Smooth muscle cell (in vitro differentiated cells): ENCODE data around the gene WAC. TPM values are rescaled to one million over a fixed set of nuclear protein-coding genes. Genes with fewer than 3 reads are reported as not detected.
"Not testable (repeated sequence)": the region's sequence is repeated elsewhere in the genome, so short reads cannot be mapped to it uniquely, and the experiment has no call there.

Experiments used
- DNase-seq: peaks from one replicate; lab custom pipeline; 2025; ENCODE audit not compliant: unreplicated experiment; lab: John Stamatoyannopoulos, UW
- H2AFZ ChIP-seq: fragments of 200-600 bp; sonication (generic); 2 replicates; pipeline ENCODE4 v1.6.0; 2016; ENCODE audit warnings: antibody characterized with exemption, low read depth, mild to moderate bottlenecking
- H3F3A ChIP-seq: fragments of 200-600 bp; sonication (generic); 2 replicates; pipeline ENCODE4 v1.6.0; 2017; ENCODE audit warnings: antibody characterized with exemption, low read depth
- H3K27ac ChIP-seq: fragments of 200-600 bp; sonication (generic); 2 replicates; pipeline ENCODE4 v1.5.1; 2016; ENCODE audit warnings: low read depth, mild to moderate bottlenecking
- H3K27me3 ChIP-seq: fragments of 200-600 bp; sonication (generic); 2 replicates; pipeline ENCODE4 v1.6.1; 2016; ENCODE audit warnings: low read depth, mild to moderate bottlenecking
- H3K36me3 ChIP-seq: fragments of 200-600 bp; sonication (generic); 2 replicates; pipeline ENCODE4 v1.5.1; 2016; ENCODE audit warnings: low read depth
- H3K4me1 ChIP-seq: fragments of 200-600 bp; sonication (generic); 2 replicates; pipeline ENCODE4 v1.5.1; 2016; ENCODE audit warnings: low read depth
- H3K4me2 ChIP-seq: fragments of 200-600 bp; sonication (generic); 2 replicates; pipeline ENCODE4 v1.6.0; 2016; ENCODE audit warnings: mild to moderate bottlenecking
- H3K4me3 ChIP-seq: fragments of 200-600 bp; sonication (generic); 2 replicates; pipeline ENCODE4 v1.5.1; 2016; ENCODE audit warnings: mild to moderate bottlenecking
- H3K79me2 ChIP-seq: fragments of 200-600 bp; sonication (generic); 2 replicates; pipeline ENCODE4 v1.6.0; 2016; ENCODE audit warnings: low read depth, mild to moderate bottlenecking
- H3K9ac ChIP-seq: fragments of 200-600 bp; sonication (generic); 2 replicates; pipeline ENCODE4 v1.6.0; 2016; ENCODE audit warnings: low read depth
- H3K9me3 ChIP-seq: fragments of 200-600 bp; sonication (generic); replicated peaks from 2 replicates; pipeline ENCODE4 v1.5.1; 2016; ENCODE audit warnings: low read depth
- H4K20me1 ChIP-seq: fragments of 200-600 bp; sonication (generic); 2 replicates; pipeline ENCODE4 v1.6.0; 2016; ENCODE audit warnings: low read depth
- CTCF ChIP-seq: fragments of 200-600 bp; sonication (generic); IDR thresholded peaks from 2 replicates; pipeline ENCODE4 v1.5.1; 2017; ENCODE audit warnings: borderline replicate concordance, mild to moderate bottlenecking, antibody characterized with exemption; ENCODE audit not compliant: insufficient read depth, poor library complexity, severe bottlenecking
- WGBS: methylation state at CpG from one replicate; pipeline ENCODE4 v1.1.7; 2016; ENCODE audit warnings: low lambda C conversion rate; 5-methylcytosine and 5-hydroxymethylcytosine counted together
- polyA plus RNA-seq: library from polyadenylated mRNA; unstranded; fragments of >200 nt; fragmentation: Nextera tagmentation; extraction: Ambion mirVana; gene quantifications from 2 replicates; pipeline ENCODE4 v1.2.1, GENCODE V29; 2016
- total RNA-seq: library from RNA; depleted of rRNA; stranded (reverse); fragments of >200 nt; gene quantifications from 2 replicates; pipeline ENCODE4 v1.2.3, GENCODE V29; 2014

The WAC gene
- total and polyA plus RNA-seq, 2 experiments from 2014 or later: 52.2 to 97.5 TPM

GRCh38 chr10:28496481-28496961 is 36.4 kb upstream of the WAC start:
- H3K9me3 ChIP-seq: no peaks in the 10 kb centered on the region
- H3K79me2 ChIP-seq: no peaks in the 10 kb centered on the region
- no peaks in the 10 kb centered on the region for H3K27me3 ChIP-seq
- H3K9ac ChIP-seq: no peak overlapping the region
- no peaks in the 10 kb centered on the region for H3F3A ChIP-seq
- H3K4me1 ChIP-seq: peaks cover 3% of the 10 kb centered on the region
- H2AFZ ChIP-seq: no peak overlapping the region
- no peaks in the 10 kb centered on the region for H3K36me3 ChIP-seq
- no peak overlapping the region for H3K27ac ChIP-seq
- no peak for TF ChIP-seq CTCF
- H3K4me2 ChIP-seq: no peak overlapping the region
- H4K20me1 ChIP-seq: no peaks in the 10 kb centered on the region
- no peak overlapping the region for H3K4me3 ChIP-seq
- DNase-seq: no peak
- WGBS: 63% methylated on average over 2 of the region's 2 CpGs

GRCh38 chr10:28497313-28498126 is 35.4 kb upstream of the WAC start:
- Histone ChIP-seq H3K9ac (no peak overlapping the region), H3K79me2 (no peaks in the 10 kb centered on the region), H3F3A (no peaks in the 10 kb centered on the region), H2AFZ (no peak overlapping the region), H3K27ac (no peak overlapping the region), H3K36me3 (no peaks in the 10 kb centered on the region), H3K4me1 (peaks cover 3% of the 10 kb centered on the region), H4K20me1 (no peaks in the 10 kb centered on the region), H3K27me3 (no peaks in the 10 kb centered on the region), H3K4me2 (no peak overlapping the region), H3K4me3 (no peak overlapping the region), H3K9me3 (no peaks in the 10 kb centered on the region)
- no peak for DNase-seq
- TF ChIP-seq CTCF: no peak
- 84% methylated on average over 3 of the region's 3 CpGs for WGBS

GRCh38 chr10:28500203-28500602 is 32.7 kb upstream of the WAC start:
- not testable (repeated sequence) for H4K20me1 ChIP-seq, H3K36me3 ChIP-seq, H3K9me3 ChIP-seq, H3F3A ChIP-seq, H3K4me1 ChIP-seq, H3K27me3 ChIP-seq, H3K27ac ChIP-seq, H2AFZ ChIP-seq, H3K4me2 ChIP-seq, H3K4me3 ChIP-seq, H3K79me2 ChIP-seq, H3K9ac ChIP-seq, DNase-seq
- 25% methylated on average over 5 of the region's 5 CpGs for WGBS

GRCh38 chr10:28503114-28503513 is 29.8 kb upstream of the WAC start:
- no peak for TF ChIP-seq CTCF
- H3K36me3 ChIP-seq: no peaks in the 10 kb centered on the region
- H3K9me3 ChIP-seq: no peaks in the 10 kb centered on the region
- DNase-seq: no peak
- no peaks in the 10 kb centered on the region for H3F3A ChIP-seq
- no peaks in the 10 kb centered on the region for H3K27me3 ChIP-seq
- H3K4me3 ChIP-seq: peak overlapping the region; percentile 52
- peak overlapping the region; percentile 60 for H3K9ac ChIP-seq
- H2AFZ ChIP-seq: peak overlapping the region; percentile 100
- no peaks in the 10 kb centered on the region for H3K79me2 ChIP-seq
- H4K20me1 ChIP-seq: no peaks in the 10 kb centered on the region
- H3K27ac ChIP-seq: no peak overlapping the region
- WGBS: 86% methylated on average over 3 of the region's 3 CpGs
- peak overlapping the region; percentile 94 for H3K4me2 ChIP-seq
- H3K4me1 ChIP-seq: peaks cover 7% of the 10 kb centered on the region
